Fibroblast of mammary gland (primary cell): Measurements from ENCODE around the gene BNC2.

Experiments
- DNase-seq: peaks from one replicate; pipeline ENCODE4 v3.0.0-alpha.2; 2010; ENCODE audit warnings: low read depth
- H3K4me3 ChIP-seq: 2 replicates; pipeline ENCODE4 v1.5.1; 2011; ENCODE audit warnings: low read depth, mild to moderate bottlenecking, low read length, moderate library complexity; ENCODE audit not compliant: control insufficient read depth
- TF ChIP-seq, protein P1 (sequence below): conservative IDR thresholded peaks from 2 replicates; pipeline ENCODE4 v1.5.1; 2011; ENCODE audit warnings: low read depth, low read length, inconsistent platforms; ENCODE audit not compliant: control insufficient read depth, insufficient read depth

The BNC2 gene

DNA sequence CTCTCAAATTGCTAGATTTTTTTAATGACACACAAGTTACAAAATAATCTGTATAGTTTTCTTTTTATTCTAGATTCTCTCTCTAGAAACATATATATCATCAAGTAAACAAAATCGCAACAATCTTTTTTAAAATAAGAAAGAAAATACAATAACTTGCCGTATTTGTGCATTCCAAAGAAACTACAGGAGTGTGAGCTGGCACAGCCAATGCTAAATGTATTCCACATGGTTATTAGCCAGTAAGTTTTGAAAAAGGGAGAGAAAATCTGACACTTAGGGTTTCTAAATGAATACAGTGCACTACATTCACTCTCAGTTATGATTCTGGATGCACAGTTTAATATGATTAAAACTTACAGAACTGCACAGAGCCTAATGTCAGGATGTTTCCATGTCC is 117.9 kb downstream of the BNC2 start:
- TF ChIP-seq, protein P1, sequence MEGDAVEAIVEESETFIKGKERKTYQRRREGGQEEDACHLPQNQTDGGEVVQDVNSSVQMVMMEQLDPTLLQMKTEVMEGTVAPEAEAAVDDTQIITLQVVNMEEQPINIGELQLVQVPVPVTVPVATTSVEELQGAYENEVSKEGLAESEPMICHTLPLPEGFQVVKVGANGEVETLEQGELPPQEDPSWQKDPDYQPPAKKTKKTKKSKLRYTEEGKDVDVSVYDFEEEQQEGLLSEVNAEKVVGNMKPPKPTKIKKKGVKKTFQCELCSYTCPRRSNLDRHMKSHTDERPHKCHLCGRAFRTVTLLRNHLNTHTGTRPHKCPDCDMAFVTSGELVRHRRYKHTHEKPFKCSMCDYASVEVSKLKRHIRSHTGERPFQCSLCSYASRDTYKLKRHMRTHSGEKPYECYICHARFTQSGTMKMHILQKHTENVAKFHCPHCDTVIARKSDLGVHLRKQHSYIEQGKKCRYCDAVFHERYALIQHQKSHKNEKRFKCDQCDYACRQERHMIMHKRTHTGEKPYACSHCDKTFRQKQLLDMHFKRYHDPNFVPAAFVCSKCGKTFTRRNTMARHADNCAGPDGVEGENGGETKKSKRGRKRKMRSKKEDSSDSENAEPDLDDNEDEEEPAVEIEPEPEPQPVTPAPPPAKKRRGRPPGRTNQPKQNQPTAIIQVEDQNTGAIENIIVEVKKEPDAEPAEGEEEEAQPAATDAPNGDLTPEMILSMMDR: no peak
- H3K4me3 ChIP-seq: no peak overlapping the region

DNA sequence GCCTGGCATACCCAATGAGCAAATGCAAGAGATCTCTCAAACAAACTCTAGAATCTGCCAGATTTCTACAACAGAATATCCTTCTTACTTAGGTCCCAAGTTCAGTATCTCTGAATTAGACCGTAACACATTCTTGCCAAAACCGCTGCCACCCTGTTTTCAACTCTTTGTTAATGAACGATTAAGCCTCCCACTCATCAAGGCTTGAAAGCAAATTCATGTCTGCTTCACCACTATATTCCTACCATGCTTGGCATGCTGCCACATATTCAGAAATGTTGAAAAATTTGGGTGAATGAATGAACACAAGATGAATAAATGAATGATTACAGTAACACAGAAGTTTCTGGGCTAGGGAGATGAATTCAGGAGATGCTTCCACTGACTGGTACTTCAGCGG is 119.9 kb downstream of the BNC2 start:
- no peak overlapping the region for H3K4me3 ChIP-seq
- TF ChIP-seq, protein P1: no peak
- no peak for DNase-seq

More for the DNA sequence above, 117.9 kb downstream of the BNC2 start:
- DNase-seq: peak; percentile 20

DNA sequence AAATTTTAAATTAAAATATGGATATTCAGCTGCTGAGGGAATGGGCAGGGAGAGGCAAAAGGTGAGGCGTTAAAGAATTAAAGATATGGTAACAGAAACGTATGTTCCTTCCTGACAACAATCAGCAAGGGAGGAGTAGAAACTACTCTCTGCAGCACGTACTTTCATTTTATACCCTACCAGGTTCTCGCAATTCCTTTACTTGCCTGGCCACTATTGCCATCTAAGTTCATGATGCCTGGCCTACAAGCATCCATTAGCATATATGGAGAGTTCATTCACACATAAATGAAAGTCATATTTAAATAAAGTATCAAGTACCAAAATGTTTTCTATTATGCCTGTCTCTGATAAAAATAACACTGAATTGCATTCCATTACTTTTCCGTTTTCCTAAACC is 125.1 kb downstream of the BNC2 start:
- no peak for DNase-seq
- TF ChIP-seq, protein P1: no peak

DNA sequence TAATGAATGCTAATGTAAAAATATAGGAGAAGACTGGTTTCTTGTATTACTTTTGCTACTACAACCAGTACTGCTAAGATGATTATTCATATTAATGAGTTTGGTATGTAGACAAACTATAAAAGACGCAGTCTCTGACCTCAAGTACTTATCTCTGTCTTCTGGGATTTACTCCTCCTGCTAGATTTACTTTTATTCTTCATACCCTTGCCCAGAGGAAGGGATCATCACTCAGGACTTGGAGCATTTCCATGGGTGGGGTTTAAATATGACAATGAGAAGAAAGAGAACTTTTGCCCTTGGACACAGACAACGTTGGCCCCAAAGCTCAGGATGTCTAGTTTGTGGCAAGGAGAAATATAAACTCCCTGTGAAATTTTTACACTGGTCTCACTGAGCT is 126.1 kb downstream of the BNC2 start:
- peak; percentile 86 for DNase-seq
- TF ChIP-seq, protein P1: no peak
- H3K4me3 ChIP-seq: no peak overlapping the region

More for the DNA sequence above, 125.1 kb downstream of the BNC2 start:
- no peak overlapping the region for H3K4me3 ChIP-seq

DNA sequence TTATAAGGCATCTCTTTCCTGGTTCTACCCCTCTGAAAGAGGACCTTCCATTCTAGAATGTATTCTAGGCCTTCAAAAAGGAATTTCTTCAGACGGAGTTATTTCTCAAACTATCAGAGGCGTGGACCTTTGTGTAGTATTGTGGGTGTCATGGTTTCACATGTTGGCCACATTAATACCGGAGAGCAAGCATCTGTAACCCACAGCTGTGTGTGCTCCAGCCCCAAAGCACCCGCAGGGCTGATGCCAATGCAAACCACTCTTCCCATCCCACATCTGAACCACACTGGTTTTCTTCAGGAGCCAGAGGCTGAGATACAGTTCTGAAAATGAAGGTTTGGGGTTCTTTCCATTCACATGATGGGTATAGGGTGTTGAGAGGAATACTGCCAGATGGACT is 127.1 kb downstream of the BNC2 start:
- TF ChIP-seq, protein P1: no peak
- no peak overlapping the region for H3K4me3 ChIP-seq
- DNase-seq: no peak

DNA sequence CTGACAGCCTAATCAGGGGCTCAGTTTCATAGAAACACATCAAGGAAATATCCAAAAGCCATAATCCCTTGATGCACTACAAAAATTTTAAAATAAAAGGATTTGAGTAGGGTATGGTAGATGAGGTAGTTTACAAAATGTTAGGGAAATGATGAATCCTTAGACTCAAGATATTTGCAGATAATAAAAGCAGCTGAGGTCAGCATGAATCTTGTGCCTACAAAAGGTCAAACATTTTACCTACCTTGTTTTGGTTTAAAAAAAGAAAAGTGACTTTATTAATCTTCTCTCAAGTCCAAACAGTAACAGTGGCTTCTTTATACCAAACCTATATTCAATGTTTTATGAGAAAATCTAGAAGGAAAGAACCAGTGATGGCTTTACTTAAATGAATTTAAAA is 135.5 kb downstream of the BNC2 start:
- no peak overlapping the region for H3K4me3 ChIP-seq
- DNase-seq: no peak
- TF ChIP-seq, protein P1: no peak

DNA sequence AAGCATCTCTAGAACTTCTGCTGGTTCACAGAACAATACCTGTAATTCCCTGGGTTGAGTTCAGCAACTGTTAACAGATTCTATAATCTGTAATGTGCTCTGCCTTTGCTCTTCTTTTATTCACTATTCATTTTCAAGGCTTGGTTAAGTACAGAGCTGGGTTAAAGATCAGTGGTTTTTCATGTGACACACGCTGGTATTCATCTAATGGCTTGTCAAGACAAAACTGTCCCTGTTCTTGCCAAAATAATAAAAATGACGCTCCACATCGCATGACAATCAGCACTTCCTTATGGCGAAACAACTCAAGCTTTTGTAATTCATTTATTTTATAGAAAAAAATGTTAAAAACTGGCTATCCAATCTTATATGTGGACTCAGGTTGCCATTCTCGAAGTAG is 137.9 kb downstream of the BNC2 start:
- DNase-seq: no peak
- no peak overlapping the region for H3K4me3 ChIP-seq
- TF ChIP-seq, protein P1: no peak
